Parathyroid adenoma (tissue), 2 donors: ENCODE data around the gene SLC24A1.

ENCODE experiments used
- H2AFZ ChIP-seq: fragments of 300-600 bp; sonication (generic); one replicate; pipeline ENCODE4 v1.7.0; 2017; ENCODE audit warnings: antibody characterized with exemption, mild to moderate bottlenecking
- H3K27ac ChIP-seq: fragments of 300-600 bp; sonication (generic); one replicate; pipeline ENCODE4 v1.7.0; 2017
- H3K27me3 ChIP-seq: fragments of 300-600 bp; sonication (generic); one replicate; pipeline ENCODE4 v1.7.0; 2017; ENCODE audit warnings: low read length; ENCODE audit not compliant: control insufficient read depth, insufficient read depth
- H3K36me3 ChIP-seq: fragments of 300-600 bp; sonication (generic); one replicate; pipeline ENCODE4 v1.7.0; 2017; ENCODE audit warnings: low read length; ENCODE audit not compliant: control insufficient read depth, insufficient read depth
- H3K4me1 ChIP-seq: fragments of 300-600 bp; sonication (generic); one replicate; pipeline ENCODE4 v1.7.0; 2017; ENCODE audit warnings: control low read depth
- H3K4me2 ChIP-seq: fragments of 300-600 bp; sonication (generic); one replicate; pipeline ENCODE4 v1.7.0; 2017; ENCODE audit warnings: low read length
- H3K4me3 ChIP-seq: fragments of 300-600 bp; sonication (generic); one replicate; pipeline ENCODE4 v1.7.0; 2017; ENCODE audit warnings: low read depth, low read length
- H3K79me2 ChIP-seq: fragments of 300-600 bp; sonication (generic); one replicate; pipeline ENCODE4 v1.7.0; 2017; ENCODE audit warnings: control low read depth
- H3K9ac ChIP-seq: fragments of 300-600 bp; sonication (generic); one replicate; pipeline ENCODE4 v1.7.0; 2017; ENCODE audit warnings: mild to moderate bottlenecking
- H3K9me3 ChIP-seq: fragments of 300-600 bp; sonication (generic); one replicate; pipeline ENCODE4 v1.7.0; 2017; ENCODE audit warnings: low read length; ENCODE audit not compliant: control insufficient read depth
- CTCF ChIP-seq: fragments of 300-600 bp; sonication (generic); IDR thresholded peaks from one replicate; pipeline ENCODE4 v1.7.0; 2017; ENCODE audit warnings: antibody characterized with exemption, mild to moderate bottlenecking
- donor health status: primary hyperparathyroidism.

SLC24A1 gene

GRCh38 chr15:65660927-65661326 lies 39.2 kb downstream of the SLC24A1 start:
- Histone ChIP-seq H3K4me2 (no peak overlapping the region), H3K9me3 (no peaks in the 10 kb centered on the region), H3K79me2 (no peaks in the 10 kb centered on the region), H3K36me3 (no peaks in the 10 kb centered on the region), H3K4me1 (no peaks in the 10 kb centered on the region), H3K27me3 (no peaks in the 10 kb centered on the region), H2AFZ (no peak overlapping the region), H3K4me3 (no peak overlapping the region), H3K27ac (no peak overlapping the region), H3K9ac (no peak overlapping the region)
- TF ChIP-seq CTCF, result no peak

GRCh38 chr15:65663521-65663920 lies 41.8 kb downstream of the SLC24A1 start:
- no peaks in the 10 kb centered on the region for H3K4me1 ChIP-seq
- no peak overlapping the region for H3K4me2 ChIP-seq
- H2AFZ ChIP-seq, result no peak overlapping the region
- no peaks in the 10 kb centered on the region for H3K9me3 ChIP-seq
- no peak overlapping the region for H3K9ac ChIP-seq
- H3K4me3 ChIP-seq, result no peak overlapping the region
- H3K79me2 ChIP-seq, result no peaks in the 10 kb centered on the region
- no peak overlapping the region for H3K27ac ChIP-seq
- no peak for TF ChIP-seq CTCF
- no peaks in the 10 kb centered on the region for H3K27me3 ChIP-seq
- H3K36me3 ChIP-seq, result no peaks in the 10 kb centered on the region

GRCh38 chr15:65666257-65666656 lies 44.5 kb downstream of the SLC24A1 start:
- H3K79me2 ChIP-seq, result no peaks in the 10 kb centered on the region
- H3K36me3 ChIP-seq, result no peaks in the 10 kb centered on the region

GRCh38 chr15:65675551-65675950 lies 53.8 kb downstream of the SLC24A1 start:
- H3K36me3 ChIP-seq, result no peaks in the 10 kb centered on the region
- H3K79me2 ChIP-seq, result no peaks in the 10 kb centered on the region
- no peak overlapping the region for H3K9ac ChIP-seq
- no peak overlapping the region for H3K27ac ChIP-seq
- H3K27me3 ChIP-seq, result no peaks in the 10 kb centered on the region
- H3K4me2 ChIP-seq, result no peak overlapping the region
- H3K9me3 ChIP-seq, result no peaks in the 10 kb centered on the region
- H3K4me1 ChIP-seq, result no peaks in the 10 kb centered on the region
- TF ChIP-seq CTCF, result no peak
- no peak overlapping the region for H3K4me3 ChIP-seq
- H2AFZ ChIP-seq, result no peak overlapping the region

More at GRCh38 chr15:65666257-65666656, 44.5 kb downstream of the SLC24A1 start:
- Histone ChIP-seq H3K4me1 (no peaks in the 10 kb centered on the region), H3K9ac (no peak overlapping the region), H2AFZ (no peak overlapping the region), H3K4me3 (no peak overlapping the region), H3K9me3 (no peaks in the 10 kb centered on the region), H3K27me3 (no peaks in the 10 kb centered on the region), H3K27ac (no peak overlapping the region), H3K4me2 (no peak overlapping the region)
- TF ChIP-seq CTCF, result no peak

GRCh38 chr15:65676123-65676522 lies 54.4 kb downstream of the SLC24A1 start:
- no peak for TF ChIP-seq CTCF
- no peak overlapping the region for H3K9ac ChIP-seq
- no peaks in the 10 kb centered on the region for H3K79me2 ChIP-seq
- H3K36me3 ChIP-seq, result no peaks in the 10 kb centered on the region
- H3K4me3 ChIP-seq, result no peak overlapping the region
- no peak overlapping the region for H3K4me2 ChIP-seq
- H3K27me3 ChIP-seq, result no peaks in the 10 kb centered on the region
- no peaks in the 10 kb centered on the region for H3K9me3 ChIP-seq
- H3K27ac ChIP-seq, result no peak overlapping the region
- H3K4me1 ChIP-seq, result no peaks in the 10 kb centered on the region
- H2AFZ ChIP-seq, result no peak overlapping the region
